ENCODE data around the gene CEBPB. TPM values are rescaled to one million over a fixed set of nuclear protein-coding genes. Genes with fewer than 3 reads are reported as not detected.
"Not testable (repeated sequence)": the region's sequence is repeated elsewhere in the genome, so short reads cannot be mapped to it uniquely, and the experiment has no call there.

The CEBPB gene
- 10 to 100 TPM; 28.8 to 80.9 (median 30.8) TPM for polyA plus RNA-seq (ENCODE audit: insufficient read depth in 1 of 5, insufficient read length in 5 of 5, low replicate concordance in 1 of 5)
- long read RNA-seq, donor 1, transcript CEBPB-201 (1 exons, 1,956 nt): major isoform, 203 of 203 reads
- long read RNA-seq, donor 1, partial matches to known transcripts: 0 of 203 reads
- long read RNA-seq, donor 1, other reads (novel, unspliced or antisense): 0 of 203 reads
- long read RNA-seq, donor 2, transcript CEBPB-201 (1 exons, 1,956 nt): major isoform, 76 of 76 reads
- long read RNA-seq, donor 2, partial matches to known transcripts: 0 of 76 reads
- long read RNA-seq, donor 2, other reads (novel, unspliced or antisense): 0 of 76 reads
- long read RNA-seq, donor 3, transcript CEBPB-201 (1 exons, 1,956 nt): major isoform, 118 of 118 reads
- long read RNA-seq, donor 3, partial matches to known transcripts: 0 of 118 reads
- long read RNA-seq, donor 3, other reads (novel, unspliced or antisense): 0 of 118 reads
- long read RNA-seq, donor 4, transcript CEBPB-201 (1 exons, 1,956 nt): major isoform, 86 of 86 reads
- long read RNA-seq, donor 4, partial matches to known transcripts: 0 of 86 reads
- long read RNA-seq, donor 4, other reads (novel, unspliced or antisense): 0 of 86 reads
- long read RNA-seq, donor 5, transcript CEBPB-201 (1 exons, 1,956 nt): major isoform, 118 of 118 reads
- long read RNA-seq, donor 5, partial matches to known transcripts: 0 of 118 reads
- long read RNA-seq, donor 5, other reads (novel, unspliced or antisense): 0 of 118 reads
- long read RNA-seq, donor 6, transcript CEBPB-201 (1 exons, 1,956 nt): major isoform, 159 of 159 reads
- long read RNA-seq, donor 6, partial matches to known transcripts: 0 of 159 reads
- long read RNA-seq, donor 6, other reads (novel, unspliced or antisense): 0 of 159 reads
- long read RNA-seq, donor 7, transcript CEBPB-201 (1 exons, 1,956 nt): major isoform, 86 of 86 reads
- long read RNA-seq, donor 7, partial matches to known transcripts: 0 of 86 reads
- long read RNA-seq, donor 7, other reads (novel, unspliced or antisense): 0 of 86 reads
- long read RNA-seq, donor 8, transcript CEBPB-201 (1 exons, 1,956 nt): major isoform, 60 of 60 reads
- long read RNA-seq, donor 8, partial matches to known transcripts: 0 of 60 reads
- long read RNA-seq, donor 8, other reads (novel, unspliced or antisense): 0 of 60 reads

- peak; percentile 94 to 95 for DNase-seq
These were observed at the start of gene CEBPB for GRCh38 chr20:50190251-50191064. Gene CEBPB, plus strand, starts transcription at chr20:50190830. Its CDS starts 204 bp downstream, at chr20:50191034.

- no peak for DNase-seq
These were observed 49.5 kb upstream of the CEBPB start for GRCh38 chr20:50141018-50141675.

- no peak for DNase-seq
These were observed 48.6 kb upstream of the CEBPB start for GRCh38 chr20:50141811-50142561.

DNA sequence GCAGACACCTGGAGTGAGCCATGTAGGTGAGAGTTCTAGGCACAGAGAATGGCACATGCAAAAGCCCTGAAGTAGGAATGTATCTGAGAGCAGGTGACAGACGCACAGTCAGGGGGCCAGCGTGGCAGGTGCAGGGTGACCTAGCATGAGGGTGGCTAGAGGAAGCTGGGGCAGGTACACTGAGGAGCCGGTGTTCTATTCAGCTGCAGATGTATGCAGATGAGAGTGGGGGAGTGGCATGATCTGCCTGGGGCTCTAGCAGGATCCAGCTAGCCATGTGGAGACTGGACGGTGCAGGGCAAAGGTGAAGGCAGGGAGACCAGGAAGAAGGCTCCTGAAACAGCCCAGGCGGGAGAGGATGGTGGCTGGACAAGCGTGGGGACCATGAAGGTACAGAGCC lies 47.8 kb upstream of the CEBPB start:
- no peak for DNase-seq

- no peak for DNase-seq
These were observed 46.3 kb upstream of the CEBPB start for GRCh38 chr20:50144362-50144761.

- no peak for DNase-seq
These were observed 45.1 kb upstream of the CEBPB start for GRCh38 chr20:50145566-50145965.

DNA sequence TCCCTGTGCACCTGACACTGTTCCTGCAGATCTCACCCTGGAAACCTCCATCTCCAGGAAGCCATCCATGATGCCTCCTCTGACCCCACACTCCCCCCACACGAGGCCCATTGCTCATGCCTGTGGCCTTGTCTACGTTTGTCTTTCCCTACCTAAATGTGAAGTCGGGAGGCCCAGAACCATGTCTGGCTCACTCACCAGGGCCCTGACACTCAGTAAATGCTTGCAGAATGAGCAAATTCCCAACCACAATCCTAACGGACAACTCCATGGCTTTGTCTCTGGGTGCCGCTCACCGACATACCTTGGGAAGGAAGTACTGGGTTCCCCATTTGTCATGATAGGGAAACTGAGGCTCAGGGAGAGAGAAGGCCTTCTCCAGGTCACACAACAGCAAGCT lies 44.4 kb upstream of the CEBPB start:
- DNase-seq: no peak

- no peak for DNase-seq
These were observed 43.6 kb upstream of the CEBPB start for GRCh38 chr20:50146732-50147662.

DNA sequence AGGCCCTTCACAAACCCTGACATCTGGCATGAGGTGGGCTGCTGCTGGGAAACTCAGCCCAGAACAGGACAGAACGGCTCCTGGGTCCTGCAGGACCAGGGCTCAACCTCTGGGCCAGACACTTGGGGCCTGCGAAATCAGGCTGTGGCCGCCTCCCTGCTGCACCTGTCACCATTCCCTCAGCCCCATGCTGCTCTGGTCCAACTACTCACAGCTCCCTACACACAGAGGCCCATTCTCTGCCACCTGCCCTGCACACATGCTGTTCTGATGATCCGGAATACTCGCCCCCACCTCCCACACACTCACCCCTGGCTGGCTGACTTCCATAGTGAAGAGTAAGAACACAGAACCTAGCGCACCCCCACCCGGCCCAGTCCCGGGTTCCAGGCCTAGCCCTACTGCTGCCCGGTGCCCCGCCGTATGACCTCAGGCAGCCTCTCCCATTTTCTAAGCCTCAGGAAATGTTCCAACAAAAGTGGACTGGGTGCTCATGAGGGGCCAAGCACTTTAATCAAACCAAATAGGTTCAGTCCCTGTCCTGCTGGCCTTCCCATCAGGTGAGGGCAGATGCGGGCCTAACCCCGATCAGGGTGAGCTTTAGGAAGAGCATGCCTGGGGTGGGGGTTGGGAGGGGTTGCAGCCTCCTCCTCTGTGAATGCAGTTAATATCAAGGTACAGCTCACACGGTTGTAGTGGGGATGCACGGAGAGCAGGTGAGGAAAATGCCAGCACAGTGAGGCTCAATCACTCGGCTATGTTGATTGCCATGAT lies 41.0 kb upstream of the CEBPB start:
- no peak for DNase-seq

DNA sequence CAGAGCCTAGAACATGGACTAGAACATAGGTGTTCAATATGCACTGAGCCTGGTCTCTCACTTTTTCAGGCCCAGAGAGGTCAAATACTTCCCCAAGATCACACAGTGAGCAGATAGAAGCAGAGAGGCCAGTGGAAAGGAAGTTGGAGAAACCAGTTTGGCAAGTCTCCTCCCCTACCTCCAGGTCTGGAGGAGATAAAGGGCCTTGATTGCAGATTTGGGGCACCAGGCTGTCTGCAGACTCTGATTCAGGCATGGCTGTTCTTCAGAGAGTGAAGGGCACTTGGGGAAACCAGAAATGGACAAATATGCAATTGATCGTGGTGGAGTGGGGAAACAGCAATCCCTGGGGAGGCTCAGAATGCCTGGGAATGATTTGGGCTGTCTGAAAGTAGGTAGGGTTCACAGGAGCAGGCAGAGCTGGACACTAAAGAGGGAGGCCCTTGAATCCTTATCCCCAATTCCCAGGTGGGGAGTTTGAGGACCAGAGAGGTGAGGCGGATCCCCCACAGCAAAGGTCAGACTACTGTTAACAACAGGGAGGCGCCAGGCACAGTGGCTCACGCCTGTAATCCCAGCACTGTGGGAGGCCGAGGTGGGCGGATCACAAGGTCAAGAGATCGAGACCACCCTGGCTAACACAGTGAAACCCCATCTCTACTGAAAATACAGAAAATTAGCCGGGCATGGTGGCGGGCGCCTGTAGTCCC lies 39.4 kb upstream of the CEBPB start:
- no peak for DNase-seq

DNA sequence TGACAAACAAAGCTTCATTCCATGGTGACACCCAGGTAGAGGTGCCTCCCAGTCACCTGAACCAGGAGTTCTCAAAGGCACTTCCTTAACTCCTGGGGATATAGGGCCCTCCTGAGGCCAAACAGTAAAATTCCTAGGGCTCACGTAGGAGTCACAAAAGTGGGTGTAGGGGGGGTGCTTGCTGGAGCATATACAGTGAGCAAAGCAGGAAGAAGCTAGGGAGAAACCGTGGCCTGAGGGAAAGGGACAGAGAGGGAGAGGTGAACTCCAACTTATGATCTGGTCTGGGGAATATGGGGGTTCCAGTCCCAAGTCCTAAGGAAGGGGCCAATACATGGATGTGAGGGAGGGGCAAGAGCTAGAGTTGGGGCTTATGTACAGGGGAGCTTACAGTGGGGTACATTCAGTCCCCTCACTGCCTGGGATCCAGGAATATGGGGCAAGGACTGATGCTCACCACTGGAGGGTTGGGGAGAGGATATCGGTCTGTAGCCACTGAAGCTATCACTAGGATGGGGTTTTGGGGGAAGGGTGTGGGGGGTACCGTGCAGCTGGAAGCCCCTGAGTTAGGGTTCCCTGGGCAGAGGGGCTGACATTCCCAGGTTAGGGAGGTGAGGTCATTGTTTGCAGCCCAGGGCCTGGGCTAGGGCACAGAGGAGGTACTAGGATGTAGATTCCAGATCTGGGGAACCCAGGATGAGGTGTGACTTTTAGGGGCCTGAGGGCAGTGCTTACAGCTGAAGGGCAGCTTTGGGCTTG lies 38.1 kb upstream of the CEBPB start:
- no peak for DNase-seq

DNA sequence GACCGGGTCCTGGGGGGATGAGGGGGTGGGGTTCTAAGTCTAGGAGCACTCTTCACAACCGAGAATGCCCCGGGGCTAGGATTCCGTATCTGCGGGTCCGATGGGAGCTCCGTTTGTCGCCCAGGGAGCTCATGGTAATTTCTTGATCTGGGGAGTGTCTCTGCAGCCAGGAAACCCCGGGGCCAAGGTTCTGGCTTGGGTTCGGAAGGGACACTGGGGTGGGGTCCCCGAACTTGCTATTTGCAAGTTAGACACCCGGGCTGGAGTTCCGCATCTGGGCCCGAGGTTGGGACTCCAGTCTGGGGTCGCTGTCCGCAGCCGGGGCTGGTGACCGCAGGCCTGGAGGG lies 37.5 kb upstream of the CEBPB start:
- DNase-seq: no peak

DNA sequence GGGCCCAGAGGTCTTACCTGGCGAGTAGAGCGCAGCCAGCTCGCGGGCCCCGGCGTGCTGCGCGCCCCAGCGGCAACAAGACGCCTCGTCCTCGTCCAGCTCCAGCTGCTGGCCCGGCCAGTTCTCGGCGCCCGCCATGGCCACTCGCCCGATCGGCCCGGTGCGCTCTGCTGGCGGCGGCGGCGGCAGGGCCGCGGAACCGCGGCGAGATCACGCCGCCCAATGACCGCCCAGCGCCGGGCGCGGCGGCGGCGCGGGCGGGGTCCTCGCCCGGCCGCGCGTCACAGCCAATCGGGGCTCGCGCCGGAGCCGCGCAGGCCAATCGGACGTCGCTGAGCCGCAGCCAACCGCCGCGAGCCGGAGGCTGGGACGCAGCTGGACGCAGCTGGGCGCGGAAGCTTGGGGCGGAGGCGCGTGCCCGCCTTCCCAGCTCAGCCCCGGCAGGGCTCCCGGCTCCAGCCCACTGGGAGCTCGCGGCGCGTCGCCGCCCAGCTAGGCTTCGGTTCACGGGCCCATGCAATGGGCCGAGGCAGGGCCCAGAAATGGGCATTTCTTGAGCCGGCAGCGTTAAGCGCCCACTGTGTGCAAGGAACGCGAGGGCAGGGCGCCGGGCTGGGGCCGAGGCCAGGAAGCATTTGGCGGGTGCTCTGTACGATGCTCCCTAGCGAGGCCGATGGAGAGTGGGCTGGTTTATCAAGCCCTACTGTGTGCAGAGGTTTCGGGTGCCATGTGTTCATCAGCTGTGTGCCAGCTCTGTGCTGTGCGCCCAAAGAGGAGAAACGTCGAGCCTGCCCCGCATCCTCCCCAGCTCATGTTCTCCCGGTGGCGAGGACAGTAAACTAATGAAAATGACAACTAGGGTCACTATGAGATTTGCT lies 36.9 kb upstream of the CEBPB start, which contains the start of gene PEDS1:
Gene PEDS1, minus strand, starts transcription at position 224 of the 878 bp plus-strand sequence. Its CDS starts 86 bp downstream, at position 138.
- peak; percentile 94 to 95 for DNase-seq

GRCh38 chr20:50161494-50161893 lies 29.1 kb upstream of the CEBPB start:
- not testable (repeated sequence) for DNase-seq

DNA sequence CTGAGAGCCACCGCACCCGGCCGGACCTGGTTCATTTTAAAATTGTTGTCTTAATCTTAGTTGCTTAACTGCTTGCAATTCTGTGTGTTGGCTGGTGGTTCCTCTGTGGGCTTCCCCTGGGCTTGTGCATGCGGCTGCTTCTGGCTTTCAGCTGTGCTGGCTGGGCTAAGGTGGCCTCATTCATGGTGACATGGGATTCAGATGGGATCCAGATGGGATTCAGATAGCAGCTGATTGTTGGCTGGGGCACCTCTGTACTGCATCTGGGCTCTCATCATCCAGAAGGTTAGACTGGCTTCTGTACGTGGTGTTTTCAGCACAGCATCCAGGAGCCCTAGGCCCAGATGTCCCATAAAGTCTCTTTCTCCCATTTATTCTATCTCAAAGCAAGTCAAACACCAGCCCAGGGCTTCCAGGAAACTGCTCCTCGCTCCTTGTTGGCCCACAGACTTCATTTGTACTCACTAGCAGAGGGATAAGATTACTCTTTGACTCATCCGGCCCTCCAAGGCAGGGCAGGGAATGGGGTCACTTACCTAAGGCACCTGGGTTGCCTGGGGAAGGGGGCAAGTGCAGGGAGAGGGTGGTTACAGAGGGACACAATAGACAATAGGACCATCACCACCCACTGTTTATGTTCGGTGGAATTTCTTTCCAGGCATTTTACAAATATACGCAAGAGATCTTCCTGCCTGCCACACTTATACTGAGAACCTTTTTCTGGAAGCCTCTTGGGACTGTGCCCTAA lies 26.9 kb upstream of the CEBPB start:
- DNase-seq: no peak
